ENCODE measurements around the gene GRIP1. TPM values are rescaled to one million over a fixed set of nuclear protein-coding genes. Genes with fewer than 3 reads are reported as not detected.
"Not testable (repeated sequence)": the region's sequence is repeated elsewhere in the genome, so short reads cannot be mapped to it uniquely, and the experiment has no call there.

Gene GRIP1
- total RNA-seq, 4 donors from 2014 or later, result 0.22 to 3.0 (median 1.6) TPM

GRCh38 chr12:66312189-66312588 lies 366.7 kb downstream of the GRIP1 start:
- no peak for DNase-seq (ENCODE audit: low spot score in 2 of 2)
- Histone ChIP-seq H3K4me1 (no peaks in the 10 kb centered on the region), H3K27ac (no peak overlapping the region), H3K4me3 (no peak overlapping the region), H3K9me3 (no peaks in the 10 kb centered on the region), H3K36me3 (peaks cover 0 to 36% (median 0%) of the 10 kb centered on the region in 3 donors), H3K27me3 (no peaks in the 10 kb centered on the region)
- TF ChIP-seq CTCF (IDR thresholded peaks at IDR 0.05), result no peak
- TF ChIP-seq EP300 (IDR thresholded peaks at IDR 0.05), result no peak
- TF ChIP-seq POLR2A (IDR thresholded peaks at IDR 0.05), result no peak
- WGBS, 2 donors, result 71 to 72% methylated on average over 1 of the region's 1 CpG

GRCh38 chr12:66309606-66310005 lies 369.3 kb downstream of the GRIP1 start:
- TF ChIP-seq POLR2A (IDR thresholded peaks at IDR 0.05) (no peak), CTCF (IDR thresholded peaks at IDR 0.05) (no peak), EP300 (IDR thresholded peaks at IDR 0.05) (no peak)
- peaks cover 0 to 25% (median 0%) of the 10 kb centered on the region in 3 donors for H3K36me3 ChIP-seq
- 94 to 100% methylated on average over 1 of the region's 1 CpG for WGBS, 2 donors

GRCh38 chr12:66304296-66304900 lies 374.5 kb downstream of the GRIP1 start:
- TF ChIP-seq POLR2A (IDR thresholded peaks at IDR 0.05) (no peak), CTCF (IDR thresholded peaks at IDR 0.05) (no peak), EP300 (IDR thresholded peaks at IDR 0.05) (no peak)
- Histone ChIP-seq H3K9me3 (no peaks in the 10 kb centered on the region), H3K4me3 (peak overlapping the region in 1 of 4 donors; percentile 70), H3K27ac (peak overlapping the region in 1 of 4 donors; percentile 22), H3K4me1 (peaks cover 0 to 37% (median 10%) of the 10 kb centered on the region in 4 donors), H3K36me3 (peaks cover 0 to under 1% (median 0%) of the 10 kb centered on the region in 3 donors), H3K27me3 (no peaks in the 10 kb centered on the region)
- 61 to 67% methylated on average over 6 of the region's 6 CpGs for WGBS, 2 donors
- no peak for DNase-seq (ENCODE audit: low spot score in 2 of 2)

More at GRCh38 chr12:66309606-66310005, 369.3 kb downstream of the GRIP1 start:
- Histone ChIP-seq H3K27me3 (no peaks in the 10 kb centered on the region), H3K4me3 (no peak overlapping the region), H3K4me1 (peaks cover 0 to 9% (median 3%) of the 10 kb centered on the region in 4 donors), H3K9me3 (no peaks in the 10 kb centered on the region), H3K27ac (no peak overlapping the region)
- no peak for DNase-seq (ENCODE audit: low spot score in 2 of 2)

- not testable (repeated sequence) for H3K36me3 ChIP-seq; H3K9me3 ChIP-seq; DNase-seq (ENCODE audit: low spot score in 2 of 2); H3K27me3 ChIP-seq
- peak overlapping the region in 3 of 4 donors; percentile 21 to 90 (median 81) for H3K27ac ChIP-seq
- peaks cover 0 to 37% (median 10%) of the 10 kb centered on the region in 4 donors for H3K4me1 ChIP-seq
- 69 to 75% methylated on average over 14 of the region's 14 CpGs for WGBS, 2 donors
- H3K4me3 ChIP-seq, result peak overlapping the region in 3 of 4 donors; percentile 70 to 78 (median 76)
These were observed 375.5 kb downstream of the GRIP1 start for GRCh38 chr12:66303316-66303804.

- Histone ChIP-seq H3K27ac (peak overlapping the region; percentile 66 to 90 (median 85)), H3K4me3 (peak overlapping the region; percentile 66 to 78 (median 73)), H3K4me1 (peaks cover 0 to 37% (median 10%) of the 10 kb centered on the region in 4 donors), H3K36me3 (no peaks in the 10 kb centered on the region), H3K9me3 (no peaks in the 10 kb centered on the region), H3K27me3 (no peaks in the 10 kb centered on the region)
- no peak for TF ChIP-seq POLR2A (IDR thresholded peaks at IDR 0.05)
- no peak for TF ChIP-seq CTCF (IDR thresholded peaks at IDR 0.05)
- no peak for TF ChIP-seq EP300 (IDR thresholded peaks at IDR 0.05)
- DNase-seq (ENCODE audit: low spot score in 2 of 2), result no peak
- WGBS, 2 donors, result 11% methylated on average over 6 of the region's 6 CpGs
These were observed 376.1 kb downstream of the GRIP1 start for GRCh38 chr12:66302827-66303169.

Data from tibial nerve (tissue), 4 donors.